Stimulated activated CD4-positive, alpha-beta T cell treated with anti-CD3 and anti-CD28 coated beads, TNF-alpha, amount 100 ng/mL, for 1 hour (primary cell): Measurements from ENCODE around the gene PSME3IP1.

ENCODE experiments used
- DNase-seq, 3 donors: peaks; one replicate each; pipeline ENCODE4 v3.0.0-alpha.2; 2020; ENCODE audit warnings: low read depth in 3 of 3, low spot score in 1 of 3

The PSME3IP1 gene

DNA sequence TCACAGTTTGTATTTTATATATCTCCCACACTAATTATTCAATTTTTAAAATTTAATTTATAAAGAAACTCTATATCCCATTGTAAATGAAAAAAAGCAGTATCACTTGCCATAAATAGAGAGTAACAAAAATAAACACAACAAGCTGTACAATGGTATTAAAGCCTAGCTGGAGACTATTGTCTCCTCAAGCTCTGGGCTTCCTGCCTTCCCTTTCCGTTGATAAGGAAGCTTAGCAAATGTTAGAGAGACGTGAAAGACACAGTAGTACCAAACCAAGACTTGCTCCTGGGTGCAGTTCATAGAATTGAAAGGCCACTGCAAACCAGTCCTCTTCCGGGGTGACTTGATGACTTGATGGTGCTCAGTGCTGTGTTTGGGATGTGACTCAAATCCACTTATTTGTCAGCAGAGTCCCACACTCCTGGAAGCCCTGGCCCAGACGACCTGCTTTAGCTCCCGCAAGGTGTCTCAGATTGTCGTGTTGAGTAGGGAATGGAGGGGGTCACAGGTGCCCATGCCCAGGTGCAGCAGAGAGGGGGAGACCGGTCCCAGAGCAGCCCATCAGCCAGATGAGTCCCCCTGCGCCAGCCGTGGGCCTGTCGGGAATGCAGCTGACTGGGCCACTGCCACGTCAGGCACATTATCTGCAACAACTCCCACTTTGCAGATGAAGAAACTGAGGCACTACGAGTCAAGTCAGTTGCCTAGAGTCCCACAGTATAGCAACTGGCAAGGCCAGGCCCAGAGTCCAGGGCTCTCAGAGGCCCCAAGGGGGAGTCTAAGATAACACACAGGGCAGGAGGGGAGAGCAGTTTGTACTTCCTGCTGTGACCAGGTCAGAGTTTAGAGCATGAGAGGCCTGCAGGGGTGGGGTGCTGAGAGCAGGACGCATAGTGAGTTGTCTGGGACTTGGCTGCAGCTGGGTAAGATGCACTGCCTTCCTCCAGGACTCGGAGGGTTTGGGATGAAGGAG, 40.5 kb downstream of the PSME3IP1 start:
- DNase-seq: no peak

GRCh38 chr16:57144027-57144426, 41.8 kb downstream of the PSME3IP1 start:
- DNase-seq: no peak

- no peak for DNase-seq
These were observed 42.5 kb downstream of the PSME3IP1 start for GRCh38 chr16:57143149-57143921.

DNA sequence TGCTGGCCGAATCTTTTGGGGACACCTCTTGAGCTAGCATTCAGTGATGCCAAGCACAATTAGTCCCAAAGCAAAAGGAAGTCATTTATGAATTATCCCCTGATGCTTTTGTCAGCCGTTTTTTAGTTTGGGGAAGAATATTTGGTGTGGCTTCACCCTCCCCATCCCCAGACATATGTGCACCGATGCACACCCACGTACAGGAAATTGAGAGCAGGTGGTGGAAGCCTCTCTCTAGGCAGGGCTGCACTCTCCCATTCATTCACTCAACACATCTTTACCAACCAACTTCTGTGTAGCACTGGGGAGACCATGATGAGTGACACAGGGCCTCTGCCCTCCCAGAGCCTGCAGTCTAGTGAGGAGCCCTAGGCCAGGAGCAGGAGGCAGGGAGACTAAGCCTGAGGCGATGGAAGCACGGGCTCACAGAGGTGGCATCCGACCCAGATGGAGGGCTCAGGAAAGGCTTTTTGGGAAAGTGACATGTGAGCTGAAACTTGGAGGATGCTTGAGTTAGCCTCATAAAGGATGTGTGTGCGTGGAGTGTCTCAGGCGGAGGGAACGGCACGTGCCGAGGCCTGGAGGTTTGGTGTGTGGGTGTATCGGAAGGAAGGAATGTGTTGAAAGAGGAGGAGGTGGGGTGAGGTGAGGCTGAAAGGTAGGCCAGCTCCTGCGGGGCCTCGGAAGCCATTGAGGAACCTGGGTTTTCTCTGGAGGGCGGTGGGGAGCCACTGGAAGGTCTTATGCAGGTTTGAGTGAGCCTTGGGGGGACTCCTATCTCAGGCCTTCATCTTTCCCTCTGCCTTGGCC, 43.8 kb downstream of the PSME3IP1 start:
- DNase-seq: no peak

DNA sequence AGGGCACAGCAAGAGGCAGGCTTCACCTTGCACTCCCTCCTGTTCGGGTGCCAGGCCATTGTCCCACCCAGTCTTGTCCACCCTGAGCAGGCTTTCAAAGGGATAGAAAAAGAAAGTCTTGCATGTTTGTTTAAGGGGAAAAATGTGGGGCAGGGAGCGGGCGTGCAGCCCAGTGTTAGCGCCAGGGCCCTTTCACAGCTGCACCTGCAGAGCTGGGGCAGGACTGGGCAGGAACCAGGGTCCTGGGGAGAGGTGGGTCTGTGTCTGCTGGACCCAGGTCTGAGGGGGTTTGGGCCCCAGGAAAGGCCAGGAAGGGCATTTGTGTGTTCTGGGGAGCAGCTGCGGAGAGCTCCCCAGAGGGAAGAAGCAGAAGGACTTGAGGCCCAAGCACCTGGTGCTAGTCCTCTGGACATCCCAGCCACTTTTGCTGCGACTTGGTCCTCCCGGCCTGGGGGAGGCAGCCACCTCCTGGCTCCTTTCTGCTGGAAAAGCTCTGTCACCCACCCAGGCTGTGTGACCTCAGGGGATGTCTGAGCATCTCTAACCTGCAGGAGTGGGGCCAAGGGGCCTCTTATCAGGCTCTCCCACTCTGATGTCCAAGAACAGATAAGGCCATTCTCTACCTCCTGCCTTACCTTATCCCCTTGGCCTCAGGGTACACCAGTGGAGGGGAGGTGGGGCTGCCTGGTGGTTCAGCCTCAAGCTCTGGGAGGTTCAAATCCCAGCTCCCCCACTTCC, 44.7 kb downstream of the PSME3IP1 start:
- no peak for DNase-seq

GRCh38 chr16:57138281-57138935, 47.4 kb downstream of the PSME3IP1 start:
- no peak for DNase-seq

- no peak for DNase-seq
These were observed 48.1 kb downstream of the PSME3IP1 start for GRCh38 chr16:57137566-57138273.

GRCh38 chr16:57137043-57137442, 48.8 kb downstream of the PSME3IP1 start:
- DNase-seq: no peak

GRCh38 chr16:57134982-57135381, 50.9 kb downstream of the PSME3IP1 start:
- DNase-seq: no peak

- DNase-seq: no peak
These were observed 52.0 kb downstream of the PSME3IP1 start for GRCh38 chr16:57133886-57134285.

- DNase-seq: no peak
These were observed 52.8 kb downstream of the PSME3IP1 start for GRCh38 chr16:57133031-57133430.

DNA sequence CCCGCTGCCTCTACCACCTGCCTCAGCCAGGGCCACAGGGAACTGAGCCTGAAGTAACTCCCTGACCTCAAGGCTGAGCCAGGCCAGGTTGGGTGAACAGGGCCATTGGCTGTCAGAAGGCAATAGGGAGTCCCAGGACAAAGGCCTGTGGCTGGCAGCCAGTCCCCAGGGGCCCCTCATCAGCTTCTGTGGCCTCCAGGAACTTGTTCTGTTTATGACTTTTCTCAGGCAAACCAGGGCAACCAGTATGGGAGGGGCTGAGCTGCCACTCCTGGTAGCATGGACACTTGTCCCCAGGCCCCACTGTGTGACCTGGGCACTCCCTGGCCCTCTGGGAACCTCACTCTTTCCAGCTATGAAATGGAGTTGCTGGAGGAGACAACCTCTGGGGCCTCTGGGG, 53.4 kb downstream of the PSME3IP1 start:
- DNase-seq: no peak

GRCh38 chr16:57131351-57131970, 54.4 kb downstream of the PSME3IP1 start:
- no peak for DNase-seq

GRCh38 chr16:57130950-57131321, 54.9 kb downstream of the PSME3IP1 start:
- DNase-seq: no peak

DNA sequence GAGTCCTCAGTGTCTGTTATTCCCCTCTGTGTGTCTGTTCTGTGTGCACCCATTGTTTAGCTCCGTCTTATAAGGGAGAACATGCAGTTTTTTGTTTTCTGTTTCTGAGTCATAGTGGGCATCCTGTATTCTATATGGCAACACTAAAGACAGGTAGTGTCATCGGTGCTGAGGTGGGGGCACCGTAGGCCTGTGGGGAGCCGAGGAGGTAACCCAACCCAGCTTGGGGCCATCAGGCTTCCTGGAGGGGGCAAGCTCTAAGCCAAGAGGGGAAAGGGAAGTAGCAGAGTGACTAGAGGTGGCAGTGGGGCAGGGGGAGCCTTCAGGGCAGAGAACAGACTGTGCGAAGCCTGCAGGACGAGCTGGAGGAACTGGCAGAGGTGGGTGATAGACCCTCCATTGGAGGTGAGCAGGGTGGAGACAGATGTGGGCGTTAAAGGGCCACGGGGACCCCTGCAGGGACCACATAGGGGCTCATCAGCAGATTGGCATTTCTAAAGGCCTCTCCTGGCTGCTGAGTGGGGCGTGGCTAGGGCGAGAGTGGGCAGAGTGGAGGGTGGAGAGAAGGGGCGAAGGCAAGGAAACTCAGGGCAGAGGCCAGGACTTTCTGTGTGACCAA, 57.0 kb downstream of the PSME3IP1 start:
- DNase-seq: peak in 1 of 3 donors; percentile 14

DNA sequence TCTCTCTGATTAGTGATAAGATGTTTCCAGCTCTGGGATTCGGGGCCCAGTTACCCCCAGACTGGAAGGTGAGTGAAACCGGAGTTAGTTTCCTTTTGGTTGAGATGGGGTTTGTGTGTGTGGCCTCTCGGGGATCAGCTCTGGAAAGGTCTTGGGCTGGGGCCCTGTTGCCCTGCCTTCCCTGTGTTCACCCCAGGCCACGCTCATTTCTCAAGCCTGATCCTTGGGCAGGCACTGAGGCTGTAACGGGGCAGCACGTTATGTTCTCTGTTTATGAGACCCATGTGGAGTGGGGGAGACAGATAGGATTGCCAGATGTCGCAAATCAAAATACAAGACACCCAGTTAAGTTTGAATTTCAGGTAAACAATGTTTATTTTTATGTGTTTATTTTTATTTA, 58.0 kb downstream of the PSME3IP1 start:
- no peak for DNase-seq

DNA sequence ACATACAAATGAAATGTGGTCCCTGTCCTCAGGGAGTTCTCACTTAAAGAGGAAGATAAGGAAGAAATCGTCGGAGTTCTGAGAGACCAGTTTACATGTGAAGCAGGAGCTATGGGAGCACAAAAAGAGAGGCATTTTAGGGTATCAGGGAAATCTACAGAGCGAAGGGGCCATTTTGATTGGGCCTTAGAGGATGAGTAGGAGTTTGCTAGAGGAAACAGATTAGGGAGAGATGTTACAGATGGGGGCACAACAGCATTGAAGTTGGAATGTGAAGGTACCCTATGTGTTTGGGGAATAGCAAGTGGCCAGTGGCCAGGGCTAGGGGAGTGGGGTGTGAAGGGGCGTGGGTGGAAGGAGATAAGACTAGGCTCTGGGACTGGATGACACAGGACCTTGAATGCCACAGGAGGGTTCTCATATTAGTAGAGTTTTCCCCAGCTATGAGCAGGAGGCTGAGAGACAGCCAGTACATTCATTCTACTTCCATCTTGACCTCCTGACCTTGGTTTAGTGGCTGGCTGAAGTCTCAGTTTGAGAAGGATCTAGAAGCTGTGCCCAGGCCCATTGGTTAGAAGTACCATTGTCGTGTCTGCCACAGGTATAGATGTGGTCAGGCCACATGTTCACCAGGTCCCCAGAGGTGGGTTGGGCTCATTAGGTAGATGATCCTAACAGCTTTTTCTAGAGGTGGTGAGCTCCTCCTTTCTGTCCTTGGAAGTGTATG, 58.6 kb downstream of the PSME3IP1 start:
- no peak for DNase-seq

- no peak for DNase-seq
These were observed 59.4 kb downstream of the PSME3IP1 start for GRCh38 chr16:57126411-57126810.
